GM08714 (cell line): ENCODE measurements around the gene ITGA8.
"Not testable (repeated sequence)": the region's sequence is repeated elsewhere in the genome, so short reads cannot be mapped to it uniquely, and the experiment has no call there.

Experiments
- H3K4me3 ChIP-seq: fragments of 200-500 bp; sonication (Bioruptor generic); 2 replicates; pipeline ENCODE4 v1.5.1; 2014; ENCODE audit warnings: mild to moderate bottlenecking, low read length, inconsistent platforms
- ZNF274 ChIP-seq: IDR thresholded peaks from 2 replicates; pipeline ENCODE4 v1.6.1; 2012; ENCODE audit warnings: mild to moderate bottlenecking, low read depth, low read length

The ITGA8 gene

GRCh38 chr10:15681076-15681475, 38.6 kb downstream of the ITGA8 start:
- no peak for TF ChIP-seq ZNF274
- no peak overlapping the region for H3K4me3 ChIP-seq

- no peak overlapping the region for H3K4me3 ChIP-seq
- no peak for TF ChIP-seq ZNF274
Measured at GRCh38 chr10:15678851-15679250, 40.9 kb downstream of the ITGA8 start.

GRCh38 chr10:15672469-15672868, 47.3 kb downstream of the ITGA8 start:
- H3K4me3 ChIP-seq = no peak overlapping the region
- no peak for TF ChIP-seq ZNF274

- TF ChIP-seq ZNF274 = no peak
- no peak overlapping the region for H3K4me3 ChIP-seq
Measured at GRCh38 chr10:15670880-15671279, 48.8 kb downstream of the ITGA8 start.

- H3K4me3 ChIP-seq = no peak overlapping the region
- no peak for TF ChIP-seq ZNF274
Measured at GRCh38 chr10:15661574-15661973, 58.1 kb downstream of the ITGA8 start.

- no peak overlapping the region for H3K4me3 ChIP-seq
- no peak for TF ChIP-seq ZNF274
Measured at GRCh38 chr10:15660990-15661389, 58.7 kb downstream of the ITGA8 start.

GRCh38 chr10:15658069-15658702, 61.5 kb downstream of the ITGA8 start:
- no peak overlapping the region for H3K4me3 ChIP-seq
- no peak for TF ChIP-seq ZNF274

- no peak overlapping the region for H3K4me3 ChIP-seq
- no peak for TF ChIP-seq ZNF274
Measured at GRCh38 chr10:15652757-15653156, 67.0 kb downstream of the ITGA8 start.

GRCh38 chr10:15652117-15652516, 67.6 kb downstream of the ITGA8 start:
- H3K4me3 ChIP-seq = no peak overlapping the region
- no peak for TF ChIP-seq ZNF274

GRCh38 chr10:15651175-15651574, 68.5 kb downstream of the ITGA8 start:
- TF ChIP-seq ZNF274 = no peak

GRCh38 chr10:15642095-15642494, 77.6 kb downstream of the ITGA8 start:
- no peak overlapping the region for H3K4me3 ChIP-seq
- no peak for TF ChIP-seq ZNF274

More at GRCh38 chr10:15651175-15651574, 68.5 kb downstream of the ITGA8 start:
- H3K4me3 ChIP-seq = no peak overlapping the region

GRCh38 chr10:15640536-15641085, 79.1 kb downstream of the ITGA8 start:
- no peak for TF ChIP-seq ZNF274
- H3K4me3 ChIP-seq = no peak overlapping the region

- TF ChIP-seq ZNF274 = no peak
- H3K4me3 ChIP-seq = no peak overlapping the region
Measured at GRCh38 chr10:15636446-15636845, 83.3 kb downstream of the ITGA8 start.

GRCh38 chr10:15632456-15633091, 87.1 kb downstream of the ITGA8 start:
- no peak for TF ChIP-seq ZNF274
- H3K4me3 ChIP-seq = no peak overlapping the region

GRCh38 chr10:15631205-15631604, 88.5 kb downstream of the ITGA8 start:
- not testable (repeated sequence) for H3K4me3 ChIP-seq
